ENCODE data around the gene CTBP1. TPM values are rescaled to one million over a fixed set of nuclear protein-coding genes. Genes with fewer than 3 reads are reported as not detected.

CTBP1 gene
- total and polyA plus RNA-seq, 2 of the 8 experiments (the other 6 are each of a cell fraction or from before 2014, with no cell fraction given) = 128 to 185 TPM

- no peak overlapping the region for H2BK5ac ChIP-seq (ENCODE audit: low read depth, low read length)
- H4K5ac ChIP-seq (ENCODE audit: insufficient read length, low read depth, low read length) = no peak overlapping the region
- no peak overlapping the region for H3K9ac ChIP-seq (replicated peaks in 1 of 4; ENCODE audit: extremely low read depth in 1 of 4, low read depth in 3 of 4, low read length in 3 of 4)
- no peaks in the 10 kb centered on the region for H3K4me1 ChIP-seq (replicated peaks in 1 of 4; ENCODE audit: control insufficient read depth in 3 of 4, insufficient read depth in 4 of 4, low read length in 3 of 4)
- H3K4ac ChIP-seq (replicated peaks; ENCODE audit: insufficient read length, low read depth, low read length) = no peak overlapping the region
- POLR2A ChIA-PET (ENCODE audit: partially characterized antibody) = no interaction called here
- no peak overlapping the region for H3K4me2 ChIP-seq (ENCODE audit: insufficient read depth in 1 of 2, low read depth in 2 of 2, low read length in 2 of 2)
- no peaks in the 10 kb centered on the region for H3K79me1 ChIP-seq (ENCODE audit: low read depth, low read length)
- no peak overlapping the region for H3K18ac ChIP-seq (ENCODE audit: extremely low read depth, low read length)
- H4K8ac ChIP-seq (ENCODE audit: extremely low read depth, insufficient read depth, low read length) = no peak overlapping the region
- no peaks in the 10 kb centered on the region for H3K27me3 ChIP-seq (replicated peaks in 1 of 4; ENCODE audit: control insufficient read depth in 3 of 4, extremely low read depth in 1 of 4, insufficient read depth in 3 of 4, low read length in 3 of 4)
- CTCF ChIA-PET (ENCODE audit: partially characterized antibody) = no interaction called here
- H2BK12ac ChIP-seq (ENCODE audit: low read depth, low read length) = no peak overlapping the region
- no peak overlapping the region for H3K56ac ChIP-seq (replicated peaks; ENCODE audit: insufficient read length, low read depth, low read length)
- WGBS, 2 experiments (ENCODE audit: extremely low coverage in 1 of 2, insufficient coverage in 1 of 2, insufficient read length in 1 of 2, insufficient replicate concordance in 2 of 2, low coverage in 1 of 2, low lambda C conversion rate in 2 of 2, missing lambda C conversion rate in 1 of 2) = 90% methylated on average over 5 of the region's 5 CpGs; no CpG with 5 or more reads in 1 of the 2 experiments
- DNase-seq (ENCODE audit: low read depth in 1 of 2, low spot score in 2 of 2) (no peak), FAIRE-seq (no peak)
- H3K14ac ChIP-seq (ENCODE audit: insufficient read length) = no peak overlapping the region
- H3K4me3 ChIP-seq (ENCODE audit: extremely low read depth in 1 of 4, insufficient read depth in 2 of 4, low read depth in 3 of 4, low read length in 4 of 4) = no peak overlapping the region
- no peak overlapping the region for H2BK120ac ChIP-seq (replicated peaks; ENCODE audit: low read depth, low read length)
- peaks cover 8 to 9% of the 10 kb centered on the region in 2 experiments; a peak in 3 of 4 replicates for H3K9me3 ChIP-seq (ENCODE audit: insufficient read depth in 2 of 2, low read depth in 1 of 2, low read length in 1 of 2)
- no peak overlapping the region for H4K91ac ChIP-seq (replicated peaks; ENCODE audit: insufficient read length, low read length)
- H2BK20ac ChIP-seq (ENCODE audit: low read length) = no peak overlapping the region
- H4K20me1 ChIP-seq (replicated peaks in 1 of 2; ENCODE audit: control insufficient read depth in 1 of 2, insufficient read depth in 2 of 2, low read length in 2 of 2) = no peaks in the 10 kb centered on the region
- peaks cover 10% of the 10 kb centered on the region; the same call in 1 of the 2 replicates for H3K23me2 ChIP-seq (ENCODE audit: low read depth, low read length)
- no peak overlapping the region for H3K27ac ChIP-seq (ENCODE audit: low read depth, low read length)
- H3K23ac ChIP-seq (ENCODE audit: insufficient read length) = no peak overlapping the region
- no peaks in the 10 kb centered on the region for H3K36me3 ChIP-seq (ENCODE audit: control insufficient read depth in 2 of 4, insufficient read depth in 4 of 4, low read length in 3 of 4)
- H3K79me2 ChIP-seq (ENCODE audit: control insufficient read depth in 1 of 2, insufficient read depth in 2 of 2, low read length in 2 of 2) = no peaks in the 10 kb centered on the region
- no peak overlapping the region for H2BK15ac ChIP-seq (ENCODE audit: low read length)
- no peak overlapping the region for H2AFZ ChIP-seq (ENCODE audit: low read length)
- no peak overlapping the region for H2AK5ac ChIP-seq (ENCODE audit: low read depth, low read length)
- TF ChIP-seq GABPA (IDR thresholded peaks at IDR 0.05; ENCODE audit: borderline replicate concordance, insufficient read depth, low read length) = no peak
Observed at GRCh38 chr4:1271686-1272085, 22.8 kb upstream of the CTBP1 start.
